Stimulated activated CD8-positive, alpha-beta memory T cell treated with anti-CD3 and anti-CD28 coated beads, Interleukin-15, amount 100 ng/mL, for 24 hours (primary cell): ENCODE data around the gene CATSPERZ.
A peak's percentile ranks its signal among the peaks of the same experiment; 100 is the strongest.
"Not testable (repeated sequence)": the region's sequence is repeated elsewhere in the genome, so short reads cannot be mapped to it uniquely, and the experiment has no call there.

Experiments
- DNase-seq: peaks from one replicate; pipeline ENCODE4 v3.0.0-alpha.2; 2020; ENCODE audit warnings: low read depth

CATSPERZ gene

GRCh38 chr11:64321026-64321425 lies 20.9 kb downstream of the CATSPERZ start:
- DNase-seq, result no peak

GRCh38 chr11:64321533-64321932 lies 21.4 kb downstream of the CATSPERZ start:
- no peak for DNase-seq

- no peak for DNase-seq
These were observed 22.7 kb downstream of the CATSPERZ start for GRCh38 chr11:64322925-64323260.

- no peak for DNase-seq
These were observed 23.2 kb downstream of the CATSPERZ start for GRCh38 chr11:64323373-64323772.

GRCh38 chr11:64323984-64324383 lies 23.8 kb downstream of the CATSPERZ start:
- not testable (repeated sequence) for DNase-seq

- DNase-seq, result no peak
These were observed 24.7 kb downstream of the CATSPERZ start for GRCh38 chr11:64324692-64325469.

- DNase-seq, result no peak
These were observed 27.2 kb downstream of the CATSPERZ start for GRCh38 chr11:64327375-64327774.

GRCh38 chr11:64327993-64328392 lies 27.8 kb downstream of the CATSPERZ start:
- DNase-seq, result no peak

GRCh38 chr11:64330888-64331287 lies 30.7 kb downstream of the CATSPERZ start:
- no peak for DNase-seq

- no peak for DNase-seq
These were observed 31.6 kb downstream of the CATSPERZ start for GRCh38 chr11:64331569-64332371.

GRCh38 chr11:64333556-64333955 lies 33.4 kb downstream of the CATSPERZ start:
- no peak for DNase-seq

GRCh38 chr11:64334764-64335735 lies 34.9 kb downstream of the CATSPERZ start:
- DNase-seq, result no peak

GRCh38 chr11:64337538-64338249 lies 37.5 kb downstream of the CATSPERZ start:
- DNase-seq, result no peak

- no peak for DNase-seq
These were observed 38.6 kb downstream of the CATSPERZ start for GRCh38 chr11:64338716-64339115.

- no peak for DNase-seq
These were observed 39.1 kb downstream of the CATSPERZ start for GRCh38 chr11:64339286-64339685.

GRCh38 chr11:64339754-64340408 lies 39.7 kb downstream of the CATSPERZ start, which contains the start of gene CCDC88B:
TSS of gene CCDC88B (plus strand) at chr11:64340204. CDS start at chr11:64340267, 63 bp downstream.
- DNase-seq, result peak; percentile 54

GRCh38 chr11:64340671-64341335 lies 40.6 kb downstream of the CATSPERZ start:
- DNase-seq, result peak; percentile 71

GRCh38 chr11:64341429-64341828 lies 41.3 kb downstream of the CATSPERZ start:
- DNase-seq, result no peak

GRCh38 chr11:64341851-64342791 lies 42.0 kb downstream of the CATSPERZ start:
- DNase-seq, result peak; percentile 84
